ENCODE results near the gene HMG20B.
"Not testable (repeated sequence)": the region's sequence is repeated elsewhere in the genome, so short reads cannot be mapped to it uniquely, and the experiment has no call there.

The HMG20B gene

DNA sequence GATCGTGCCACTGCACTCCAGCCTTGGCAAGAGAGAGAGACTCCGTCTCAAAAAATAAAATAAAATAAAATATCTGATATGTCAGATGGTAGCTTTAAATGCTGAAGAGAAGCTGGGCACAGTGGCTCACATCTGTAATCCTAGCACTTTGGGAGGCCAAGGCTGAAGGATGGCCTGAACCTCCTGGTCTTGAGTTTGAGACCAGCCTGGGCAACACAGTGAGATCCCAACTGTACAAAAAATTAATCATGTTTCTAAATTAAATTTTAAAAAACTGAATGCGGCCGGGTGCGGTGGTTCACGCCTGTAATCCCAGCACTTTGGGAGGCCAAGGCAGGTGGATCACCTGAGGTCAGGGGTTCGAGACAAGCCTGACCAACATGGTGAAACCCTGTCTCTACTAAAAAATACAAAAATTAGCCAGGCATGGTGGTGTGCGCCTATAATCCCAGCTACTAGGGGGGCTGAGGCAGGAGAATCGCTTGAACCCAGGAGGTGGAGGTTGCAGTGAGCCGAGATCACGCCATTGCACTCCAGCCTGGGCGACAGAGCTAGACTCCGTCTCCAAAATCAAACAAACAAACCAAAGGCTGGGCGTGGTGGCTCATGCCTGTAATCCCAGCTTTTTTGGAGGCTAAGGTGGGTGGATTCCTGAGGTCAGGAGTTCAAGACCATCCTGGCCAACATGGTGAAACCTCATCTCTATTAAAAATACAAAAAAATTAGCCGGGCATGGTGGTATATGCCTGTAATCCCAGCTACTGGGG is 11.5 kb downstream of the HMG20B start:
- DNase-seq (ENCODE audit: low read depth): not testable (repeated sequence)

- no peak for DNase-seq (ENCODE audit: low read depth)
Measured at GRCh38 chr19:3585301-3586126, 12.8 kb downstream of the HMG20B start, which contains the start of gene GIPC3. GIPC3 (plus strand) TSS chr19:3585478; CDS start chr19:3585598, 120 bp downstream.

GRCh38 chr19:3586127-3586626 is 13.4 kb downstream of the HMG20B start:
- DNase-seq (ENCODE audit: low read depth): peak; percentile 18

GRCh38 chr19:3586707-3587346 is 14.1 kb downstream of the HMG20B start:
- DNase-seq (ENCODE audit: low read depth): no peak

DNA sequence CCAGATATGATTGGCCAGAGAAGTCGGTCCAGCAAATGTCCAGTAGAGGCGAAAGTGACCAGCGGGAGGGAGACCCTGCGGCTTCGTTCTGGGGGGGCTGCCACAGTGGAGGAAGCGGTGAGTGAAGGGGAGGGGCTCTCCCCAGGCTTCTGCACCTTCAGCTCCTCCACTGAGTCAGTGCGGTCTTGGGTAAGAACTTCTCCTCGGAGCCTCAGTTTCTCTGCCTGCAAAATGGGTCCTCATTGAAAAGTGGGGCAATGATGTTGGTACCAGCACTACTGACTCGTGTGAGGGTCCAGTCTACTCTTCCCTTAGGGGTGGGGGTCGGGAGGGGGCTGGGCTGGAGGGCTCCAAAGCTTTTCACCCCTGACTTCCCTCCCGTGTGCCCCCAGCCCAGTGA is 16.7 kb downstream of the HMG20B start:
- no peak for DNase-seq (ENCODE audit: low read depth)

DNA sequence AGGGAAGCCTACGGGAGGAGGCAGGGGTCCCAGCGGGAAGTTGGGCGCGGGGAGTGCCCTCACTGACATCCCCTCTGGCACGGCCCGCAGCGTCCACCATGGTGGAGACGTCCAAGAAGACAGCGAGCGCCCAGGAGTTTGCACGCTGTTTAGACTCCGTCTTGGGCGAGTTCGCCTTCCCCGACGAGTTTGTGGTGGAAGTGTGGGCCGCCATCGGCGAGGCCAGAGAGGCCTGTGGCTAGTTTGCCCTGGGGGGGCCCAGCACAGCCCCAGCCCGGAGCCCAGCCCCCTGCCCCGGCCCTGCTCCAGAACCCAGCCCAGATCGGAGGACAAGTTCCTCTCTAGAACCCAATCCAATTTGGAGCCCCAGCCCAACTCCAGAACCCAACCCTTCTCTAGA is 17.2 kb downstream of the HMG20B start:
- DNase-seq (ENCODE audit: low read depth): no peak

GRCh38 chr19:3590991-3591659 is 18.4 kb downstream of the HMG20B start:
- DNase-seq (ENCODE audit: low read depth): no peak

- DNase-seq (ENCODE audit: low read depth): no peak
Measured at GRCh38 chr19:3591876-3592613, 19.3 kb downstream of the HMG20B start.

DNA sequence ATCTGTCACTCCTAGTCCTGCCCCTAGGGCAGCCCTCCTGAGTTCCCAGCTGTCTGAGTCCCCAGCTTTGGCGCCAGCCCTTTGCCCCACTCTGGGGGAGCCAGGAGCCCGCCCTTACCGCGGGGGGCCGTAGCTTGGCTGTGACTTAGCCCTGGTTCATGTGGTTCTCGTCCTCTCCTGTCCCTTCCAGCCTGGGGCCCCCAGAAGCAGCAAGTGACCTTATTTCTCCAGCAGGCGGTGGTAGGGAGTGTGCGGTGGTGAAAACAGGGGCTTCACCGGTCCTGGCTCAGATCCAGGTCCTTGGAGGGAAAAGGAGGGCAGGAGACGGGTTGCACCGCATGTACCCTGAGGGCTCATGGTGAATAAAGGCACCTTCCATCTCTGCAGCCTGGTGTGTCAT is 20.4 kb downstream of the HMG20B start:
- no peak for DNase-seq (ENCODE audit: low read depth)

DNA sequence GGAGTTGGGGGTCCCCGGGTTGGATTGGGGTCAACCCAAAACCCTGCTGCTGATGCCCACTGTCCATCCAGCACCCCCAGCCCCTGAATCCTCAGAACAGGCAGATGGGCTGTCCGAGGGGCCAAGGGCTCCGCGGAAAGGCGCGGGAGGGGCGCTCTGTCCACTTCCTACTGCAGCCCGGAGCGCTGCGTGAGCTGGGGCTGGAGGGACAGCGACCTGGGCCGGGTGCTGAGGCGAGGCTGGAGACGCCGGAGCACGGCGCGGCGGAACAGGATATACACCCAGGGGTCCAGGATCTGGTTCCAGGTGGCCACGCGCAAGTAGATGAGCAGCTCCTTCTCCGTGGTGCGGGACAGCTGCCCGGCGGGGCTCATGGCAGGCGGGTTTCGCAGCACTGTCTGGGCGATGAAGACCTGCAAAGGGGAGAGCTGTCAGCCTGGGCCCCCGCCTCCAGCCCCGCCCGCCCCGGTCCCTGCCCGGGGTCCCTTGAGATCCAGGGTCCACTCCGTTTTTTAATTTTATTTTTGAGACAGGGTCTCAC is 22.8 kb downstream of the HMG20B start:
- no peak for DNase-seq (ENCODE audit: low read depth)

- DNase-seq (ENCODE audit: low read depth): no peak
Measured at GRCh38 chr19:3599776-3600187, 27.0 kb downstream of the HMG20B start.

DNA sequence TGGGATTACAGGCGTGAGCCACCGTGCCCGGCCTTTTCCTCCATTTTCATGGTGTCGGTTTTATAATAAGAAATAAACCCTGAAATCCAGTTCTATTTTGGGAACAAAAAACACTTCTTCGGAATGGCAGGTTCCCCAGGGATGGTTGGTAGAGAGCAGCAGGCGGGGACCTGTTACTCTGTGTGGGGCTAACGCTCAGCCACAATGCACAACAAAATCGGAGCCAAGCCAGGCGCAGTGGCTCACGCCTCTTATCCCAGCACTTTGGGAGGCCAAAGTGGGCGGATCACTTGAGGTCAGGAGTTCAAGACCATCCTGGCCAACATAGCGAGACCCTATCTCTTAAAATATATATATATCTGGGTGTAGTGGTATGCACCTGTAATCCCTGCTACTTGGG is 28.3 kb downstream of the HMG20B start:
- no peak for DNase-seq (ENCODE audit: low read depth)

DNA sequence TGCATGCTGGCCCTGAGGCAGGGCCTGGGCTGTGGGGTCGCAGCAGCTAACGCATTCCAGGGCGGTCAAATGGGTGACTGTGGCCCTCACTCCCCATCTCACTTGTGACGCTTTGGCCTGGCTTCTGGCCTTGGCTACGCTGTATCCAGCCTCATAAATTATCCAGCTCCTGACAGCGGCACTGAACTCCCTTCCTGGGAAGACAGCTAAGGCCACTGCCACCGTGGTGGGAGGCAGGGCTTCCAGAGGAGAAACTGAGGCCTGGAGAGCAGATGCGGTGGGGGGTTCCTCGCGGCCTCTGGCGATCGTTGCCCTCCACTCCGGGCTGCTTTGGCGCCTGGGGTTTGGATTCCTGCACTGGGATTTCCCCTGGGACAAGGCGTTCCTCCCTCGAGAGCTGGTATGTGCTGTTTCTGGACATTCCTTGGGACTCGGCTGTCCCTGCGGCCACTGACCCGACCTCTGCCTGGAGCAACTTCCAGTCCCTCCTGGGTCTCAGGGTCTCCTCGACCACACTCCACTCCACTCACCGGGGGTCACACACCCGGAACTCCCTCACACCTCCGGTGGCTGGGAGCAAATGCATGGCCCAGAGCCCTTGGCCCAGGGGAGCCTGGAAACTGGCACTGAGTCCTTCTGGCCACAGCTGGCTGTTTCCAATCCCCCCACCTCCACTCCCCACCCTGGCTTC is 30.5 kb downstream of the HMG20B start:
- DNase-seq (ENCODE audit: low read depth): peak; percentile 20

GRCh38 chr19:3604227-3604986 is 31.7 kb downstream of the HMG20B start:
- DNase-seq (ENCODE audit: low read depth): no peak

DNA sequence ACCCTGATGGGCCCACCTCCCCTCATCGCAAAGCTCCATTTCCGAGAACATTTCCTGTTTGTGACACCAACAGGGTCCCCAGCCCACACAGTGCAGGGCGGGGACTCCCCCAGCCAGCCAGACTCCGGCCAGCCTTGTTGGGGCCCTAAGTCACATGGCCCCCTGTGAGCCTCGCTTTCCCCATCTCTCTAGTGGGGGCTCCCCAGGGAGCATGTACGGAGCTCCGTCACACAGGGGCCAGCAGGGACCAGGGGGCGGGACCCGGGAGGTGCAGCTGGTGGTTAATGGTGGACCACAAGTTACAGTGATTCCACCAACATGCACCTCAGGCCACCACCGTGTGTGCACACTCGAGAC is 32.2 kb downstream of the HMG20B start:
- no peak for DNase-seq (ENCODE audit: low read depth)

- DNase-seq (ENCODE audit: low read depth): no peak
Measured at GRCh38 chr19:3605361-3605760, 32.6 kb downstream of the HMG20B start.

GRCh38 chr19:3605770-3606169 is 33.0 kb downstream of the HMG20B start:
- DNase-seq (ENCODE audit: low read depth): no peak

DNA sequence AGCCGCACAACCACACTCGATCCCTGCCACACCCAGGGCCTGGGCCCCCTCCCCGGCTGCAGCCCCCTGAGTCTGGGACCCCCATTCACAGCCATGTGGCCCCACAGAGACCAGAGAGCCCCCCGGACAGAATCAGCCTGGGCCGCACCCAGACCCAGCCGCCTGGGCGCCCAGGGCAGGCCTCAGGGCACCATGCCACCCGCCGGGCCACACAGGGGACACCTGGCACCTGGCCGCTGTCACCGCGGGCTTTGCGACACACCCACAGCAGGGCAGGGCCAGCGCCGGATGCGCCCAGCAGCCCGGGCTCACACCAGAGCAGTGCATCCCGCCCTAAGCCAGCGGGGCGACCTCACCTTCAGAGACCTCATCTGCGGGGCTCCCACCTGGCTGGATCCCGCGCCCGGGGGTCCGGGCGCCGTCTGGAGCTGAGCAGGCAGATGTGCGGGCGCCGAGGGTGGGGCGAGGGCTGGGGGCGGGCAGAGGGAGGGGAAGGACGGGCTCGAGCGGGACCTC is 33.5 kb downstream of the HMG20B start:
- peak; percentile 31 for DNase-seq (ENCODE audit: low read depth)

- peak; percentile 75 for DNase-seq (ENCODE audit: low read depth)
Measured at GRCh38 chr19:3606690-3607289, 34.0 kb downstream of the HMG20B start, which contains the start of gene TBXA2R. TBXA2R (minus strand) TSS chr19:3606875; CDS start chr19:3600634, 6,241 bp downstream.

All from EH (cell line).